T-cell (primary cell): ENCODE results near the gene MED29. TPM values are rescaled to one million over a fixed set of nuclear protein-coding genes. Genes with fewer than 3 reads are reported as not detected.

Experiments
- ATAC-seq, 4 experiments: fragments of 200-7000 bp in 3 of 4; fragments of 150-1000 bp in 1 of 4; cut with Tn5 transposase; replicated peaks in 1 of 4; 1 replicate in 3 of 4; 2 replicates in 1 of 4; pipeline ENCODE4 v1.10.0; 2021; ENCODE audit warnings: moderate library complexity in 3 of 4, mild to moderate bottlenecking in 2 of 4, moderate number of reproducible peaks in 1 of 4
- CTCF ChIA-PET, 2 donors: fragments of 300-600 bp; sonication (Branson Sonifier 250); formaldehyde crosslinking; loops; one replicate each; lab custom pipeline; 2022; ENCODE audit warnings: antibody characterized with exemption in 2 of 2; lab: Charles Lee
- POLR2A ChIA-PET, 2 donors: fragments of 300-600 bp; sonication (Branson Sonifier 250); formaldehyde crosslinking; loops; one replicate each; lab custom pipeline; 2022; ENCODE audit warnings: antibody characterized with exemption in 2 of 2; lab: Charles Lee
- DNase-seq, 35 experiments: peaks; one replicate each; pipeline versions ENCODE4 v3.0.0 to v3.0.0-alpha.2; 2013 to 2023
- H3K27ac ChIP-seq: one replicate; pipeline ENCODE4 v1.5.1; 2013; ENCODE audit warnings: low read length
- H3K27me3 ChIP-seq, 2 experiments: replicated peaks in 1 of 2; 1 replicate in 1 of 2; 2 replicates in 1 of 2; pipeline versions ENCODE4 v1.6.1 to v1.7.0; 2013; ENCODE audit warnings: low read length in 1 of 2, mixed read lengths in 1 of 2; ENCODE audit not compliant: control insufficient read depth in 2 of 2, insufficient read depth in 2 of 2; ENCODE audit errors: extremely low read depth in 1 of 2
- H3K36me3 ChIP-seq, 2 donors: 1 replicate in 1 of 2; 2 replicates in 1 of 2; pipeline versions ENCODE4 v1.6.1 to v1.7.0; 2013; ENCODE audit warnings: low read length in 1 of 2; ENCODE audit not compliant: control insufficient read depth in 2 of 2, insufficient read depth in 1 of 2; ENCODE audit errors: extremely low read depth in 1 of 2
- H3K4me1 ChIP-seq, 2 experiments: 1 replicate in 1 of 2; 2 replicates in 1 of 2; pipeline versions ENCODE4 v1.6.1 to v1.7.0; 2013; ENCODE audit warnings: low read length in 2 of 2, mixed read lengths in 1 of 2; ENCODE audit not compliant: insufficient read depth in 2 of 2, control insufficient read depth in 1 of 2; ENCODE audit errors: extremely low read depth in 1 of 2
- H3K4me3 ChIP-seq, 2 donors: 1 replicate in 1 of 2; 2 replicates in 1 of 2; pipeline versions ENCODE4 v1.5.1 to v1.7.0; 2013; ENCODE audit warnings: mild to moderate bottlenecking in 2 of 2, low read length in 1 of 2, moderate library complexity in 1 of 2; ENCODE audit not compliant: control insufficient read depth in 1 of 2; ENCODE audit errors: extremely low read depth in 1 of 2
- H3K9me3 ChIP-seq: 2 replicates; pipeline ENCODE4 v1.7.0; 2013
- H3K27ac Mint-ChIP-seq, 2 donors: one replicate each; pipeline ENCODE4 v1.8.0; 2020 to 2021; ENCODE audit warnings: mild to moderate bottlenecking in 2 of 2, mixed read lengths in 2 of 2
- H3K27me3 Mint-ChIP-seq, 2 donors: one replicate each; pipeline ENCODE4 v1.8.0; 2021 to 2022; ENCODE audit warnings: mixed read lengths in 2 of 2
- H3K36me3 Mint-ChIP-seq: one replicate; pipeline ENCODE4 v1.8.0; 2021; ENCODE audit warnings: mixed read lengths
- H3K4me1 Mint-ChIP-seq, 3 donors: one replicate each; pipeline ENCODE4 v1.8.0; 2020 to 2022; ENCODE audit warnings: mixed read lengths in 3 of 3, mild to moderate bottlenecking in 1 of 3
- H3K4me3 Mint-ChIP-seq, 3 donors: one replicate each; pipeline ENCODE4 v1.8.0; 2020 to 2022; ENCODE audit warnings: mild to moderate bottlenecking in 3 of 3, mixed read lengths in 3 of 3, moderate library complexity in 3 of 3
- H3K9me3 Mint-ChIP-seq, 3 donors: one replicate each; pipeline ENCODE4 v1.8.0; 2020 to 2022; ENCODE audit warnings: mixed read lengths in 3 of 3
- WGBS: methylation state at CpG from one replicate; pipeline ENCODE4 v1.1.5; 2013; ENCODE audit warnings: missing lambda C conversion rate; ENCODE audit not compliant: insufficient coverage; 5-methylcytosine and 5-hydroxymethylcytosine counted together
- total RNA-seq, 35 experiments: library from RNA in 6 of 35; stranded (reverse) in 6 of 35; fragments of 120-200 nt in 1 of 35; gene quantifications; one replicate each; pipeline versions ENCODE4 v1.2.1 to v1.2.4 and lab custom pipeline; 2013 to 2026

MED29 gene
- total RNA-seq, 5 donors from 2014 or later (not counting 1 experiment from before 2014, with no cell fraction given), result 42.0 to 48.7 (median 47.0) TPM

- WGBS, result 6% methylated on average over 4 of the region's 4 CpGs
- Histone ChIP-seq H3K36me3 (peaks cover 0 to 12% of the 10 kb centered on the region in 2 donors), H3K27ac (peak overlapping the region; percentile 100), H3K9me3 (no peaks in the 10 kb centered on the region), H3K27me3 (no peaks in the 10 kb centered on the region), H3K4me1 (peaks cover 44 to 88% of the 10 kb centered on the region in 2 experiments), H3K4me3 (peak overlapping the region in 1 of 2 donors; percentile 18)
- peak; percentile 0 to 5 (median 3) for ATAC-seq
- peak overlapping the region; percentile 91 to 95 for H3K27ac Mint-ChIP-seq
- no peak for DNase-seq
- ChIA-PET CTCF (interaction anchor here in 1 of 2 donors (0.6 to 2.0 kb wide), 6 partner anchors 9 to 1861 kb away, joined by 3 to 29 read pairs (median 4); partner anchors contain the start of genes MED29, PAF1, PLEKHG2 and RPS16), POLR2A (interaction anchor here (0.5 to 2.0 kb wide), 10 partner anchors 8 to 98 kb away, joined by 3 to 13 read pairs (median 5); partner anchors contain the start of genes MED29 (in 2 of the 2), RPS16 (in 2 of the 2), DLL3 (in 1 of the 2) and PAF1 (in 1 of the 2))
- peak overlapping the region; percentile 73 to 97 (median 83) for H3K4me3 Mint-ChIP-seq
- H3K36me3 Mint-ChIP-seq, result peaks cover 8% of the 10 kb centered on the region
- peaks cover 66 to 75% (median 74%) of the 10 kb centered on the region in 3 donors for H3K4me1 Mint-ChIP-seq
- H3K27me3 Mint-ChIP-seq, result no peaks in the 10 kb centered on the region
- no peaks in the 10 kb centered on the region for H3K9me3 Mint-ChIP-seq
Measured at GRCh38 chr19:39401070-39401548, 9.9 kb downstream of the MED29 start.

DNA sequence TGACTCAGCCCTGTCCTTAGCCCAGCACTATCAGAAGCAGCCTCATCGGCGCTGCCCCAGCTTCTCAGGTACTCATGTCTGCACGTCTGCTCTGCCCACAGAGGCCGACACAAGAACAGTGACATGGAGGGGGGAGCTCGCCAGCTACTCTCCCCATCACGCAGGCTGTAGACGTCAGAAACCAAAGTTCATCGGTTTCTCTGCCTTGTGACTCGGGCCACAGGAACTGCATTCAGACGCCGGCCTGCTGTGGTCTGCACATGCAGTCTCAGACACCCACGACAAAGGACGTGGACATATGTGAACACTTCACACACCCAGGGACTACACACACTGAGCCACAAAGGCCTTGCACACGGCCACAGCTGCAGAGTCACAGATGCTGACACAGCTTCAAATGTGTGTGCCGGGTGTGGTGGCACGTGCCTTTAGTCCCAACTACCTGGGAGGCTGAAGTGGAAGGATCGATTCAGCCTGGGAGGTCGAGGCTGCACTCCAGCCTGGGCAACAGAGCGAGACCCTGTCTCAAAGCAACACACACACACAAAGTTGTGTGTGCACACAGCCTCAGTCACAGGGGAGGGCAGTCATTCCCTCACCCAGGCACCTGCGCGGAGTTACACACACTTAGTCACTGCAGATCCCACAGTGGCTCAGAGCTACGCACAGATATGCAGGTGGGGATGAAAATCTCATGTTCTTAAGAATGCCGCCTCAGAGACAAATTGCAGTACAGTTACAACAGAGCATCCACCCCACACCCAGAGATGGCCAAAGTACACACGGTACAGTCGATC lies 10.6 kb downstream of the MED29 start:
- Histone ChIP-seq H3K27ac (peak overlapping the region; percentile 100), H3K27me3 (no peaks in the 10 kb centered on the region), H3K9me3 (no peaks in the 10 kb centered on the region), H3K4me3 (peak overlapping the region; percentile 41 to 71), H3K36me3 (peaks cover 0 to 10% of the 10 kb centered on the region in 2 donors), H3K4me1 (peaks cover 44 to 90% of the 10 kb centered on the region in 2 experiments)
- Mint-ChIP-seq H3K4me3 (peak overlapping the region; percentile 73 to 97 (median 83)), H3K9me3 (no peaks in the 10 kb centered on the region), H3K36me3 (peaks cover 8% of the 10 kb centered on the region), H3K27me3 (no peaks in the 10 kb centered on the region), H3K27ac (peak overlapping the region; percentile 91 to 95), H3K4me1 (peaks cover 70 to 78% (median 76%) of the 10 kb centered on the region in 3 donors)
- ChIA-PET POLR2A (interaction anchor here (0.5 to 2.0 kb wide), 11 partner anchors 8 to 97 kb away, joined by 3 to 13 read pairs (median 5); partner anchors contain the start of genes MED29 (in 2 of the 2), RPS16 (in 2 of the 2), DLL3 (in 1 of the 2) and PAF1 (in 1 of the 2)), CTCF (interaction anchor here in 1 of 2 donors (0.6 to 2.0 kb wide), 6 partner anchors 9 to 1861 kb away, joined by 3 to 29 read pairs (median 4); partner anchors contain the start of genes MED29, PAF1, PLEKHG2 and RPS16)
- peak; percentile 48 to 55 (median 51) for ATAC-seq
- peak; percentile 52 to 94 (median 86) for DNase-seq
- WGBS, result 5% methylated on average over 19 of the region's 25 CpGs

- no peaks in the 10 kb centered on the region for H3K27me3 Mint-ChIP-seq
- ATAC-seq (peak; percentile 1 to 8 (median 4)), DNase-seq (peak; percentile 65 to 89 (median 78))
- Histone ChIP-seq H3K9me3 (no peaks in the 10 kb centered on the region), H3K4me1 (peaks cover 44 to 84% of the 10 kb centered on the region in 2 experiments), H3K27ac (peak overlapping the region; percentile 100), H3K36me3 (peaks cover 0 to 6% of the 10 kb centered on the region in 2 donors), H3K4me3 (peak overlapping the region; percentile 71 to 77), H3K27me3 (no peaks in the 10 kb centered on the region)
- H3K4me3 Mint-ChIP-seq, result peak overlapping the region; percentile 73 to 97 (median 83)
- WGBS, result under 1% methylated on average over 52 of the region's 59 CpGs
- H3K9me3 Mint-ChIP-seq, result no peaks in the 10 kb centered on the region
- POLR2A ChIA-PET, result interaction anchor here (0.7 to 2.0 kb wide), 5 partner anchors 9 to 60 kb away, joined by 3 to 12 read pairs (median 4); partner anchors contain the start of gene SAMD4B (in 1 of the 2)
- H3K36me3 Mint-ChIP-seq, result peaks cover 11% of the 10 kb centered on the region
- peaks cover 69 to 74% (median 72%) of the 10 kb centered on the region in 3 donors for H3K4me1 Mint-ChIP-seq
- H3K27ac Mint-ChIP-seq, result peak overlapping the region; percentile 91 to 95
- CTCF ChIA-PET, result interaction anchor here in 1 of 2 donors (1.0 to 2.0 kb wide), 4 partner anchors 9 to 33 kb away, joined by 4 to 29 read pairs (median 6); partner anchors contain the start of genes MED29, PAF1, PLEKHG2 and RPS16
Measured at GRCh38 chr19:39402346-39403300, 11.4 kb downstream of the MED29 start.

GRCh38 chr19:39403331-39404312 lies 12.4 kb downstream of the MED29 start:
- peak overlapping the region; percentile 73 to 97 (median 83) for H3K4me3 Mint-ChIP-seq
- H3K36me3 ChIP-seq, result peaks cover 5 to 16% of the 10 kb centered on the region in 2 donors
- DNase-seq (peak; percentile 78 to 98 (median 94)), ATAC-seq (peak; percentile 30 to 39 (median 32))
- peak overlapping the region; percentile 71 to 77 for H3K4me3 ChIP-seq
- H3K27me3 Mint-ChIP-seq, result no peaks in the 10 kb centered on the region
- H3K27ac Mint-ChIP-seq, result peak overlapping the region; percentile 91 to 95
- no peaks in the 10 kb centered on the region for H3K27me3 ChIP-seq
- H3K9me3 ChIP-seq, result no peaks in the 10 kb centered on the region
- ChIA-PET CTCF (interaction anchor here in 1 of 2 donors (1.0 kb wide), 1 partner anchor 9 kb away, joined by 4 read pairs; the partner anchor contains the start of gene PLEKHG2), POLR2A (interaction anchor here in 1 of 2 donors (0.6 to 1.3 kb wide), 6 partner anchors 8 to 1259 kb away, joined by 3 to 6 read pairs (median 4); partner anchors contain the start of genes MED29, PAF1 and RPS16)
- 1% methylated on average over 35 of the region's 43 CpGs for WGBS
- H3K27ac ChIP-seq, result peak overlapping the region; percentile 100
- H3K4me1 ChIP-seq, result peaks cover 36 to 84% of the 10 kb centered on the region in 2 experiments
- H3K4me1 Mint-ChIP-seq, result peaks cover 66 to 72% (median 67%) of the 10 kb centered on the region in 3 donors
- no peaks in the 10 kb centered on the region for H3K9me3 Mint-ChIP-seq
- H3K36me3 Mint-ChIP-seq, result peaks cover 17% of the 10 kb centered on the region
